ENCODE measurements around the gene L3MBTL2. TPM values are rescaled to one million over a fixed set of nuclear protein-coding genes. Genes with fewer than 3 reads are reported as not detected.

L3MBTL2 gene
- total and polyA plus RNA-seq, 2 donors (not counting 1 experiment from before 2014, with no cell fraction given) = 22.5 to 37.3 TPM

DNA sequence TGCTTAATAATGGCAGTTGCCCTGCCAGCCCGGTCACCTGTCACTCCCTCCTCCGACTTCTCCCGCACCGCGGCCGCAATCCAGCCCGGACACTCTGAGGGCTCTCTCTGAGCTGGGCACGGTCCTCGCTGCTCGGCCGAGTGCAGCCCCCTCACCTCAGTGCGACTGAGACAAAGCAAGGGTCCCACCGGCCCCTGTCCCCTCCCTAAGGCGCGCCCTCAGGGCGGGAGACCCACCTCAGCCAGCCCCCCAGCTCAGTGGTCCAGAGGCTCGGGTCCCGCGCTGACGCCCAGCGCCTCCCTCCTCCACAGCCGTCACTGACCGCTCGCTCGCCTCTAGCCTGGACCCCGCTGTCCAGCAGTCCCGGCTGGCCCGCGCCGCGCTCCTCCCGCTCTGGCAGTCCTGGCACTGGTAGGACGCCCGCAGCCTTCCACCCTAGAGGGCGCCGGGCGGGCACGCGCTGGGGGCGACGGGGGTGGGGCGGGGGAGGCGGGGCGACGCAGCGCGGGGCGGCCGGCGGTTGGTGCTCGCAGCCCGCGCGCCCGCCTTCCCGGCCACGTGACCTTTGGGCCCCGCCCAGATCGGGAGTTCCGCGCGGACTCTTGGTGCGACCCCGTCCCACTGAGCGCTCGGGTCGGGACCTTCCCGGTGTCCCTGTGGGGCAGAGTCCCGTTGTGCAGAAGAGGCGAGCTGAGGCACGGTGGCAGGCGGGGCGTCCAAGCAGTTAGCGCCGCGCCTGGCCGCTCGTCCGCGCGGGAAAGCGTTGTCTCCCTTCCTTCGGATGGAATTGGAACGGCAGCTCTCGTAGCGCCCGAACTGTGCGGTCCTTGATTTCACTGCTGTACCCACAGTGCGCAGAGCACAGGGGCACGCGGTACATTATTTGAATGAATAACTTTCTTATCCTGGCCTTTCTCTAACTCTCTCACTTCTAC, 7.8 kb upstream of the L3MBTL2 start:
- peak overlapping the region; percentile 96 for H2AFZ ChIP-seq (ENCODE audit: insufficient read depth, low read depth, low read length, poor library complexity, severe bottlenecking)
- no peak overlapping the region for H3K27ac ChIP-seq (ENCODE audit: low read length in 2 of 2)
- peak overlapping the region; percentile 2 for H3K27ac Mint-ChIP-seq
- peaks cover 18% of the 10 kb centered on the region for H3K4me1 Mint-ChIP-seq
- peaks cover 3% of the 10 kb centered on the region for H3K27me3 Mint-ChIP-seq
- peak overlapping the region; percentile 96 for H3K4me2 ChIP-seq (replicated peaks; ENCODE audit: low read depth, low read length, poor library complexity, severe bottlenecking)
- no peaks in the 10 kb centered on the region for H3K9me3 ChIP-seq (ENCODE audit: control extremely low read depth in 1 of 3, control insufficient read depth in 2 of 3, insufficient read depth in 1 of 3, low read length in 2 of 3)
- H4K20me1 ChIP-seq (ENCODE audit: control insufficient read depth, insufficient read depth, low read length, poor library complexity, severe bottlenecking) = no peaks in the 10 kb centered on the region
- H3K4me3 Mint-ChIP-seq = peak overlapping the region; percentile 89
- peaks cover 7 to 17% of the 10 kb centered on the region in 2 donors for H3K4me1 ChIP-seq (ENCODE audit: control insufficient read depth in 2 of 2, insufficient read depth in 2 of 2, low read length in 2 of 2)
- peak overlapping the region; percentile 73 to 85 (median 76) for H3K4me3 ChIP-seq (ENCODE audit: control extremely low read depth in 1 of 5, extremely low read depth in 1 of 5, insufficient read depth in 1 of 5, low read depth in 2 of 5, low read length in 4 of 5)
- H3K9ac ChIP-seq (ENCODE audit: low read length) = peak overlapping the region; percentile 74
- no peaks in the 10 kb centered on the region for H3K36me3 ChIP-seq (replicated peaks in 1 of 2; ENCODE audit: control extremely low read depth in 1 of 2, control insufficient read depth in 1 of 2, extremely low read depth in 1 of 2, insufficient read depth in 2 of 2, low read length in 1 of 2)
- TF ChIP-seq, protein P1, sequence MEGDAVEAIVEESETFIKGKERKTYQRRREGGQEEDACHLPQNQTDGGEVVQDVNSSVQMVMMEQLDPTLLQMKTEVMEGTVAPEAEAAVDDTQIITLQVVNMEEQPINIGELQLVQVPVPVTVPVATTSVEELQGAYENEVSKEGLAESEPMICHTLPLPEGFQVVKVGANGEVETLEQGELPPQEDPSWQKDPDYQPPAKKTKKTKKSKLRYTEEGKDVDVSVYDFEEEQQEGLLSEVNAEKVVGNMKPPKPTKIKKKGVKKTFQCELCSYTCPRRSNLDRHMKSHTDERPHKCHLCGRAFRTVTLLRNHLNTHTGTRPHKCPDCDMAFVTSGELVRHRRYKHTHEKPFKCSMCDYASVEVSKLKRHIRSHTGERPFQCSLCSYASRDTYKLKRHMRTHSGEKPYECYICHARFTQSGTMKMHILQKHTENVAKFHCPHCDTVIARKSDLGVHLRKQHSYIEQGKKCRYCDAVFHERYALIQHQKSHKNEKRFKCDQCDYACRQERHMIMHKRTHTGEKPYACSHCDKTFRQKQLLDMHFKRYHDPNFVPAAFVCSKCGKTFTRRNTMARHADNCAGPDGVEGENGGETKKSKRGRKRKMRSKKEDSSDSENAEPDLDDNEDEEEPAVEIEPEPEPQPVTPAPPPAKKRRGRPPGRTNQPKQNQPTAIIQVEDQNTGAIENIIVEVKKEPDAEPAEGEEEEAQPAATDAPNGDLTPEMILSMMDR (IDR thresholded peaks at IDR 0.05) = peak; percentile 5
- TF ChIP-seq EZH2 (IDR thresholded peaks at IDR 0.05; ENCODE audit: borderline replicate concordance, insufficient read depth, low read depth, low read length, poor library complexity, severe bottlenecking) = no peak
- DNase-seq (peak; percentile 88), ATAC-seq (ENCODE audit: low read depth) (peak; percentile 92)
- CTCF ChIA-PET = interaction anchor here (1.5 kb wide), 2 partner anchors 40 to 206 kb away, joined by 3 to 10 read pairs; no protein-coding TSS in a partner anchor
- H3K27me3 ChIP-seq (replicated peaks in 1 of 4; ENCODE audit: control extremely low read depth in 1 of 4, control insufficient read depth in 3 of 4, insufficient read depth in 4 of 4, low read length in 3 of 4) = peaks cover 0 to 7% (median 3%) of the 10 kb centered on the region in 4 experiments
- POLR2A ChIA-PET = interaction anchor here (1.1 kb wide), 1 partner anchor 40 kb away, joined by 3 read pairs; no protein-coding TSS in a partner anchor
- WGBS (ENCODE audit: insufficient coverage) = 1% methylated on average over 88 of the region's 91 CpGs
- H3K79me2 ChIP-seq (ENCODE audit: control insufficient read depth, insufficient read depth, low read length) = no peaks in the 10 kb centered on the region
- H3K9me3 Mint-ChIP-seq (ENCODE audit: insufficient read depth) = no peaks in the 10 kb centered on the region
- intact Hi-C loops (cut with micrococcal nuclease) = loop anchor here (1.0 to 10.0 kb wide), 4 partner anchors 8 to 103 kb away; partner anchors contain the start of genes EP300, L3MBTL2 and RANGAP1
